Lower leg skin (tissue), 4 donors: ENCODE results near the gene EXO1. TPM values are rescaled to one million over a fixed set of nuclear protein-coding genes. Genes with fewer than 3 reads are reported as not detected.

ENCODE experiments used
- DNase-seq, 2 donors: peaks; one replicate each; pipeline ENCODE4 v3.0.0-alpha.2; 2019; ENCODE audit warnings: low spot score in 2 of 2
- H3K4me3 ChIP-seq: fragments of 200-600 bp; sonication (generic); 2 replicates; pipeline ENCODE4 v1.5.1; 2017; ENCODE audit warnings: mild to moderate bottlenecking, low read depth; ENCODE audit not compliant: poor library complexity, severe bottlenecking
- CTCF ChIP-seq, 3 donors: fragments of 450-650 bp; IDR thresholded peaks; one replicate each; pipeline ENCODE4 v1.5.1; 2016; ENCODE audit warnings: antibody characterized with exemption in 3 of 3, mild to moderate bottlenecking in 3 of 3, moderate library complexity in 2 of 3
- POLR2A ChIP-seq, 2 donors: fragments of 450-650 bp; IDR thresholded peaks; one replicate each; pipeline ENCODE4 v1.6.1; 2016 to 2017; ENCODE audit warnings: antibody characterized with exemption in 2 of 2, mild to moderate bottlenecking in 1 of 2, moderate library complexity in 1 of 2
- WGBS, 2 donors: methylation state at CpG; one replicate each; pipeline ENCODE4 v1.1.5; 2018; 5-methylcytosine and 5-hydroxymethylcytosine counted together
- intact Hi-C: fragments of 100-400 bp; cut with DNase I; formaldehyde crosslinking; loops from one replicate; pipeline ENCODE4 v1.15.0; 2023; ENCODE audit warnings: low total_unique reads
- total RNA-seq, 4 donors: library from RNA; depleted of rRNA; stranded (reverse); fragments of >200 nt; gene quantifications; one replicate each; pipeline ENCODE4 v1.1.0, GENCODE V29; 2016

Gene EXO1
- total RNA-seq, 4 donors from 2014 or later: 0.52 to 1.2 TPM; not detected in 2

GRCh38 chr1:241837416-241837815 lies 10.6 kb upstream of the EXO1 start:
- TF ChIP-seq CTCF (IDR thresholded peaks at IDR 0.05): no peak
- no peak overlapping the region for H3K4me3 ChIP-seq
- DNase-seq: no peak
- WGBS, 2 donors: 78 to 81% methylated on average over 5 of the region's 5 CpGs
- intact Hi-C loops: no loop called here

- intact Hi-C loops: no loop called here
- WGBS, 2 donors: 75 to 79% methylated on average over 4 of the region's 4 CpGs
Observed at GRCh38 chr1:241837901-241838300, 10.1 kb upstream of the EXO1 start.

GRCh38 chr1:241838897-241839296 lies 9.1 kb upstream of the EXO1 start:
- DNase-seq: no peak
- intact Hi-C loops: no loop called here
- TF ChIP-seq POLR2A (IDR thresholded peaks at IDR 0.05): no peak
- TF ChIP-seq CTCF (IDR thresholded peaks at IDR 0.05): no peak
- WGBS, 2 donors: 91% methylated on average over 5 of the region's 5 CpGs
- H3K4me3 ChIP-seq: no peak overlapping the region

More at GRCh38 chr1:241837901-241838300, 10.1 kb upstream of the EXO1 start:
- no peak for DNase-seq
- no peak overlapping the region for H3K4me3 ChIP-seq
- TF ChIP-seq POLR2A (IDR thresholded peaks at IDR 0.05) (no peak), CTCF (IDR thresholded peaks at IDR 0.05) (no peak)

- intact Hi-C loops: no loop called here
- 84 to 89% methylated on average over 6 of the region's 6 CpGs for WGBS, 2 donors
- no peak for TF ChIP-seq POLR2A (IDR thresholded peaks at IDR 0.05)
- no peak for TF ChIP-seq CTCF (IDR thresholded peaks at IDR 0.05)
- no peak overlapping the region for H3K4me3 ChIP-seq
- no peak for DNase-seq
Observed at GRCh38 chr1:241839369-241839979, 8.5 kb upstream of the EXO1 start.

GRCh38 chr1:241840164-241840563 lies 7.8 kb upstream of the EXO1 start:
- H3K4me3 ChIP-seq: no peak overlapping the region
- no peak for DNase-seq
- intact Hi-C loops: no loop called here
- no peak for TF ChIP-seq CTCF (IDR thresholded peaks at IDR 0.05)
- no peak for TF ChIP-seq POLR2A (IDR thresholded peaks at IDR 0.05)
- 82 to 89% methylated on average over 6 of the region's 6 CpGs for WGBS, 2 donors

- DNase-seq: no peak
- TF ChIP-seq CTCF (IDR thresholded peaks at IDR 0.05) (no peak), POLR2A (IDR thresholded peaks at IDR 0.05) (no peak)
- 79 to 89% methylated on average over 3 of the region's 3 CpGs for WGBS, 2 donors
- no peak overlapping the region for H3K4me3 ChIP-seq
- intact Hi-C loops: no loop called here
Observed at GRCh38 chr1:241841691-241842090, 6.3 kb upstream of the EXO1 start.
